ENCODE data around the gene NSUN3. TPM values are rescaled to one million over a fixed set of nuclear protein-coding genes. Genes with fewer than 3 reads are reported as not detected.

The NSUN3 gene
- total and polyA plus RNA-seq, 10 of the 15 experiments (the other 5 are each of a cell fraction or from before 2014, with no cell fraction given), result 9.1 to 20.3 (median 11.7) TPM

DNA sequence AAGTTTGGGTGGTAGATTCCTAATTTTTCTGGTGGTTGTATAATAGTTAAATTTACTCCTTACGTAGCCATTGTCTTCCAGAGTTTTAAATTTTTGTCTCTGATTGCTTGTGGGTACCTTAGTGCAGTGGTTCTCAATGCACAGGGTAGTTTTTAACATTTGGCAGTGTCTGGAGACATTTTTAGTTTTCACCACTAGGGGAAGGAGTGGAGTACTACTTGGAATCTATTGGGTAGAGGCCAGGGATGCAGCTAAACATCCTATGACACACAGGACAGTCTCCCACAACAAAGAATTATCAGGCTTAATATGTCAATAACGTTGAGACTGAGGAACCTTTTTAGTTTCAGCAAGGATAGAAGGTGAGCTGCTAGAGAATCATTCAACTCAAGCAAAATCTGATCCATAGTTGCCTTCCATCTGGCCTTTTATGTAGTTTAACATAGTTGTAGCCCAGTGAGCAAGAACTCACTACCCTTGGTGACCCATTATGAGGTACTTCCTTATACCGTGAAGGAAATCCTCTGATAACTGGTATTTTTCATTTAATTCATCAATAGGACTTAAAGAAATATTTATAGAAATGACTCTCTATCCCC is 25.9 kb upstream of the NSUN3 start:
- intact Hi-C loops (cut with micrococcal nuclease; ENCODE audit: unreplicated experiment), result no loop called here
- Histone ChIP-seq H3K27me3 (replicated peaks in 1 of 2; ENCODE audit: control insufficient read depth in 2 of 2, insufficient read depth in 2 of 2, low read length in 1 of 2) (no peaks in the 10 kb centered on the region), H3K36me3 (ENCODE audit: control insufficient read depth in 2 of 2, insufficient read depth in 2 of 2, low read length in 1 of 2) (no peaks in the 10 kb centered on the region), H3K4me1 (ENCODE audit: control insufficient read depth, insufficient read depth, low read length) (no peaks in the 10 kb centered on the region), H3K27ac (ENCODE audit: control insufficient read depth, insufficient read depth) (no peak overlapping the region), H3K9ac (ENCODE audit: control insufficient read depth, insufficient read depth, low read length) (no peak overlapping the region), H3K9me3 (replicated peaks; ENCODE audit: control insufficient read depth, insufficient read depth, low read length) (no peaks in the 10 kb centered on the region), H4K20me1 (ENCODE audit: control insufficient read depth, insufficient read depth) (no peaks in the 10 kb centered on the region), H3K4me3 (no peak overlapping the region), H3K79me2 (ENCODE audit: control insufficient read depth, insufficient read depth, low read length) (no peaks in the 10 kb centered on the region), H3K4me2 (ENCODE audit: control insufficient read depth, insufficient read depth) (no peak overlapping the region), H2AFZ (ENCODE audit: control insufficient read depth, low read depth, low read length) (no peak overlapping the region)
- ChIA-PET RAD21 (ENCODE audit: unreplicated experiment) (interaction anchor here (1.4 to 2.1 kb wide), 3 partner anchors 8 to 65 kb away, joined by 3 to 12 read pairs (median 10); partner anchors contain the start of gene STX19), POLR2A (no interaction called here), SMC1A (ENCODE audit: uncharacterized antibody, unreplicated experiment) (interaction anchor here (0.6 to 1.9 kb wide), 10 partner anchors 15 to 66 kb away, joined by 3 to 6 read pairs (median 3); partner anchors contain the start of genes DHFR2 and NSUN3), CTCF (interaction anchor here (0.9 to 2.7 kb wide), 22 partner anchors 8 to 181 kb away, joined by 3 to 31 read pairs (median 6); partner anchors contain the start of genes DHFR2, NSUN3 and STX19)
- ATAC-seq, result peak; percentile 92
- in situ Hi-C loops (cut with MboI), result no loop called here
- 0 out of 2 replicates have a peak, but pooled peaks have one; percentile 15 for TF ChIP-seq RAD21 (IDR thresholded peaks at IDR 0.05; ENCODE audit: insufficient read depth, low read depth, low read length)
- TF ChIP-seq, protein P1, sequence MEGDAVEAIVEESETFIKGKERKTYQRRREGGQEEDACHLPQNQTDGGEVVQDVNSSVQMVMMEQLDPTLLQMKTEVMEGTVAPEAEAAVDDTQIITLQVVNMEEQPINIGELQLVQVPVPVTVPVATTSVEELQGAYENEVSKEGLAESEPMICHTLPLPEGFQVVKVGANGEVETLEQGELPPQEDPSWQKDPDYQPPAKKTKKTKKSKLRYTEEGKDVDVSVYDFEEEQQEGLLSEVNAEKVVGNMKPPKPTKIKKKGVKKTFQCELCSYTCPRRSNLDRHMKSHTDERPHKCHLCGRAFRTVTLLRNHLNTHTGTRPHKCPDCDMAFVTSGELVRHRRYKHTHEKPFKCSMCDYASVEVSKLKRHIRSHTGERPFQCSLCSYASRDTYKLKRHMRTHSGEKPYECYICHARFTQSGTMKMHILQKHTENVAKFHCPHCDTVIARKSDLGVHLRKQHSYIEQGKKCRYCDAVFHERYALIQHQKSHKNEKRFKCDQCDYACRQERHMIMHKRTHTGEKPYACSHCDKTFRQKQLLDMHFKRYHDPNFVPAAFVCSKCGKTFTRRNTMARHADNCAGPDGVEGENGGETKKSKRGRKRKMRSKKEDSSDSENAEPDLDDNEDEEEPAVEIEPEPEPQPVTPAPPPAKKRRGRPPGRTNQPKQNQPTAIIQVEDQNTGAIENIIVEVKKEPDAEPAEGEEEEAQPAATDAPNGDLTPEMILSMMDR (IDR thresholded peaks at IDR 0.05 in 2 of 3, conservative IDR thresholded peaks at IDR 0.05 in 1 of 3; ENCODE audit: control insufficient read depth in 2 of 3, extremely low read depth in 1 of 3, insufficient read depth in 1 of 3, low read depth in 3 of 3, low read length in 3 of 3), result peak; percentile 43 to 59 (median 50)
- TF ChIP-seq, protein P2, sequence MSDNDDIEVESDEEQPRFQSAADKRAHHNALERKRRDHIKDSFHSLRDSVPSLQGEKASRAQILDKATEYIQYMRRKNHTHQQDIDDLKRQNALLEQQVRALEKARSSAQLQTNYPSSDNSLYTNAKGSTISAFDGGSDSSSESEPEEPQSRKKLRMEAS (IDR thresholded peaks at IDR 0.05; ENCODE audit: low read depth, low read length), result no peak
- no TSS peak for BruUV-seq (replicated peaks)
- FAIRE-seq, result peak; percentile 54
- 90% methylated on average over 3 of the region's 3 CpGs for WGBS (ENCODE audit: insufficient coverage, insufficient replicate concordance, low lambda C conversion rate, missing lambda C conversion rate)
- no peak for DNase-seq (ENCODE audit: low read depth, low spot score)
